Smooth muscle cell (in vitro differentiated cells): ENCODE results near the gene DNASE1L1. TPM values are rescaled to one million over a fixed set of nuclear protein-coding genes. Genes with fewer than 3 reads are reported as not detected.
A peak's percentile ranks its signal among the peaks of the same experiment; 100 is the strongest.

Experiments
- DNase-seq: peaks from one replicate; lab custom pipeline; 2025; ENCODE audit not compliant: unreplicated experiment; lab: John Stamatoyannopoulos, UW
- H2AFZ ChIP-seq: fragments of 200-600 bp; sonication (generic); 2 replicates; pipeline ENCODE4 v1.6.0; 2016; ENCODE audit warnings: antibody characterized with exemption, low read depth, mild to moderate bottlenecking
- H3F3A ChIP-seq: fragments of 200-600 bp; sonication (generic); 2 replicates; pipeline ENCODE4 v1.6.0; 2017; ENCODE audit warnings: antibody characterized with exemption, low read depth
- H3K27ac ChIP-seq: fragments of 200-600 bp; sonication (generic); 2 replicates; pipeline ENCODE4 v1.5.1; 2016; ENCODE audit warnings: low read depth, mild to moderate bottlenecking
- H3K27me3 ChIP-seq: fragments of 200-600 bp; sonication (generic); 2 replicates; pipeline ENCODE4 v1.6.1; 2016; ENCODE audit warnings: low read depth, mild to moderate bottlenecking
- H3K36me3 ChIP-seq: fragments of 200-600 bp; sonication (generic); 2 replicates; pipeline ENCODE4 v1.5.1; 2016; ENCODE audit warnings: low read depth
- H3K4me1 ChIP-seq: fragments of 200-600 bp; sonication (generic); 2 replicates; pipeline ENCODE4 v1.5.1; 2016; ENCODE audit warnings: low read depth
- H3K4me2 ChIP-seq: fragments of 200-600 bp; sonication (generic); 2 replicates; pipeline ENCODE4 v1.6.0; 2016; ENCODE audit warnings: mild to moderate bottlenecking
- H3K4me3 ChIP-seq: fragments of 200-600 bp; sonication (generic); 2 replicates; pipeline ENCODE4 v1.5.1; 2016; ENCODE audit warnings: mild to moderate bottlenecking
- H3K79me2 ChIP-seq: fragments of 200-600 bp; sonication (generic); 2 replicates; pipeline ENCODE4 v1.6.0; 2016; ENCODE audit warnings: low read depth, mild to moderate bottlenecking
- H3K9ac ChIP-seq: fragments of 200-600 bp; sonication (generic); 2 replicates; pipeline ENCODE4 v1.6.0; 2016; ENCODE audit warnings: low read depth
- H3K9me3 ChIP-seq: fragments of 200-600 bp; sonication (generic); replicated peaks from 2 replicates; pipeline ENCODE4 v1.5.1; 2016; ENCODE audit warnings: low read depth
- H4K20me1 ChIP-seq: fragments of 200-600 bp; sonication (generic); 2 replicates; pipeline ENCODE4 v1.6.0; 2016; ENCODE audit warnings: low read depth
- CTCF ChIP-seq: fragments of 200-600 bp; sonication (generic); IDR thresholded peaks from 2 replicates; pipeline ENCODE4 v1.5.1; 2017; ENCODE audit warnings: borderline replicate concordance, mild to moderate bottlenecking, antibody characterized with exemption; ENCODE audit not compliant: insufficient read depth, poor library complexity, severe bottlenecking
- whole genome bisulfite sequencing: methylation state at CpG from one replicate; pipeline ENCODE4 v1.1.7; 2016; ENCODE audit warnings: low lambda C conversion rate; 5-methylcytosine and 5-hydroxymethylcytosine counted together
- polyA plus RNA-seq: library from polyadenylated mRNA; unstranded; fragments of >200 nt; fragmentation: Nextera tagmentation; extraction: Ambion mirVana; gene quantifications from 2 replicates; pipeline ENCODE4 v1.2.1, GENCODE V29; 2016
- total RNA-seq: library from RNA; depleted of rRNA; stranded (reverse); fragments of >200 nt; gene quantifications from 2 replicates; pipeline ENCODE4 v1.2.3, GENCODE V29; 2014

Gene DNASE1L1
- total and polyA plus RNA-seq, 2 experiments from 2014 or later, result 30.0 to 40.4 TPM

- no peaks in the 10 kb centered on the region for H3K9me3 ChIP-seq
- no peaks in the 10 kb centered on the region for H3K36me3 ChIP-seq
- no peaks in the 10 kb centered on the region for H4K20me1 ChIP-seq
- no peak overlapping the region for H3K27ac ChIP-seq
- no peak overlapping the region for H3K4me3 ChIP-seq
- no peak for DNase-seq
- H3K4me1 ChIP-seq, result peaks cover 6% of the 10 kb centered on the region
- no peak overlapping the region for H3K4me2 ChIP-seq
- 93% methylated on average over 12 of the region's 12 CpGs for WGBS
- H3K79me2 ChIP-seq, result peaks cover 16% of the 10 kb centered on the region
- no peak overlapping the region for H3K9ac ChIP-seq
- H3F3A ChIP-seq, result no peaks in the 10 kb centered on the region
- H3K27me3 ChIP-seq, result no peaks in the 10 kb centered on the region
- TF ChIP-seq CTCF, result no peak
- no peak overlapping the region for H2AFZ ChIP-seq
These were observed 37.4 kb upstream of the DNASE1L1 start for GRCh38 chrX:154446430-154446829.

- Histone ChIP-seq H3K4me3 (no peak overlapping the region), H3K36me3 (no peaks in the 10 kb centered on the region), H4K20me1 (no peaks in the 10 kb centered on the region), H2AFZ (no peak overlapping the region), H3K9me3 (no peaks in the 10 kb centered on the region), H3K27ac (no peak overlapping the region), H3K9ac (no peak overlapping the region), H3F3A (no peaks in the 10 kb centered on the region), H3K4me2 (no peak overlapping the region), H3K27me3 (no peaks in the 10 kb centered on the region), H3K79me2 (peaks cover 19% of the 10 kb centered on the region), H3K4me1 (peaks cover 6% of the 10 kb centered on the region)
- no peak for DNase-seq
- TF ChIP-seq CTCF, result no peak
- 92% methylated on average over 16 of the region's 16 CpGs for WGBS
These were observed 36.7 kb upstream of the DNASE1L1 start for GRCh38 chrX:154445776-154446175.

DNA sequence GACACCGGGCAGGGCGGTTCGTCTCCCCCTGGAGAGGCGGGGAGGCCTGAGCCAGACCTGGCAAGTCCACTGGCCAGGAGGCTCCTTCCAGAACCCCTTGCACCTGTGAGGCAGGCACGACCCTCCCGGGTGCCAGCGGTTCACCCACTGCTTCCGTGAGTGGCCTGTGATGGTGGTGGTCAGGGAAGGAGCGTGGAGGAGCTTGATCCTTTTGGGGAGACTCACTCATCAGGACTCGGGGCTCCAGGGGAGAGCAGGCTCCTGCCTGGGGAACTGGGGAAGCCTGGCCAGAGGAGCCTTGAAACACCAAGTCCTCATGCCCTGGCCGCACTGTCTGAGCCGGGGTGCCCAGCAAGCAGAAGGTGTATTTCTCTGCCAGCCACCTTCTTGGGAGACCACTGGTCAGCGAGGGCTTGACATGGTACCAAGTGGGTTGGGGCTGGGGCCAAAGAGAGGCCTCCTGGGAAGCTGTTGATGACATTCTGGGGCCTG lies 35.7 kb upstream of the DNASE1L1 start:
- H3K9me3 ChIP-seq, result no peaks in the 10 kb centered on the region
- no peak for TF ChIP-seq CTCF
- peaks cover 6% of the 10 kb centered on the region for H3K4me1 ChIP-seq
- peaks cover 7% of the 10 kb centered on the region for H4K20me1 ChIP-seq
- H3K4me2 ChIP-seq, result peak overlapping the region; percentile 82
- peak overlapping the region; percentile 28 for H3K27ac ChIP-seq
- DNase-seq, result no peak
- no peaks in the 10 kb centered on the region for H3K36me3 ChIP-seq
- 75% methylated on average over 13 of the region's 13 CpGs for WGBS
- peaks cover 29% of the 10 kb centered on the region for H3K79me2 ChIP-seq
- no peak overlapping the region for H2AFZ ChIP-seq
- H3K27me3 ChIP-seq, result no peaks in the 10 kb centered on the region
- H3K4me3 ChIP-seq, result peak overlapping the region; percentile 50
- H3K9ac ChIP-seq, result peak overlapping the region; percentile 36
- H3F3A ChIP-seq, result no peaks in the 10 kb centered on the region
